Astrocyte of the cerebellum (primary cell): ENCODE data around the gene VKORC1L1.
"Not testable (repeated sequence)": the region's sequence is repeated elsewhere in the genome, so short reads cannot be mapped to it uniquely, and the experiment has no call there.

Experiments
- DNase-seq: peaks from one replicate; pipeline ENCODE4 v3.0.0-alpha.2; 2011; ENCODE audit warnings: low read depth
- H3K4me3 ChIP-seq: 2 replicates; pipeline ENCODE4 v1.5.1; 2011; ENCODE audit warnings: mild to moderate bottlenecking, low read depth, low read length, moderate library complexity
- in situ Hi-C: cut with HindIII; loops from 2 replicates; pipeline ENCODE4 v1.10.0; 2017; ENCODE audit warnings: low sequenced_read_pairs
- TF ChIP-seq, protein P1 (sequence below): IDR thresholded peaks from 2 replicates; pipeline ENCODE4 v1.5.1; 2012; ENCODE audit warnings: low read length, low read depth, moderate library complexity, mild to moderate bottlenecking; ENCODE audit errors: missing control alignments

The VKORC1L1 gene

GRCh38 chr7:65872776-65873581 is at the start of gene VKORC1L1:
TSS of gene VKORC1L1 (plus strand) at chr7:65873074. CDS start at chr7:65873372, 298 bp downstream.
- in situ Hi-C loops = no loop called here
- TF ChIP-seq, protein P1, sequence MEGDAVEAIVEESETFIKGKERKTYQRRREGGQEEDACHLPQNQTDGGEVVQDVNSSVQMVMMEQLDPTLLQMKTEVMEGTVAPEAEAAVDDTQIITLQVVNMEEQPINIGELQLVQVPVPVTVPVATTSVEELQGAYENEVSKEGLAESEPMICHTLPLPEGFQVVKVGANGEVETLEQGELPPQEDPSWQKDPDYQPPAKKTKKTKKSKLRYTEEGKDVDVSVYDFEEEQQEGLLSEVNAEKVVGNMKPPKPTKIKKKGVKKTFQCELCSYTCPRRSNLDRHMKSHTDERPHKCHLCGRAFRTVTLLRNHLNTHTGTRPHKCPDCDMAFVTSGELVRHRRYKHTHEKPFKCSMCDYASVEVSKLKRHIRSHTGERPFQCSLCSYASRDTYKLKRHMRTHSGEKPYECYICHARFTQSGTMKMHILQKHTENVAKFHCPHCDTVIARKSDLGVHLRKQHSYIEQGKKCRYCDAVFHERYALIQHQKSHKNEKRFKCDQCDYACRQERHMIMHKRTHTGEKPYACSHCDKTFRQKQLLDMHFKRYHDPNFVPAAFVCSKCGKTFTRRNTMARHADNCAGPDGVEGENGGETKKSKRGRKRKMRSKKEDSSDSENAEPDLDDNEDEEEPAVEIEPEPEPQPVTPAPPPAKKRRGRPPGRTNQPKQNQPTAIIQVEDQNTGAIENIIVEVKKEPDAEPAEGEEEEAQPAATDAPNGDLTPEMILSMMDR = no peak
- peak; percentile 61 for DNase-seq
- H3K4me3 ChIP-seq = peak within 1 kb of the TSS; percentile 62

DNA sequence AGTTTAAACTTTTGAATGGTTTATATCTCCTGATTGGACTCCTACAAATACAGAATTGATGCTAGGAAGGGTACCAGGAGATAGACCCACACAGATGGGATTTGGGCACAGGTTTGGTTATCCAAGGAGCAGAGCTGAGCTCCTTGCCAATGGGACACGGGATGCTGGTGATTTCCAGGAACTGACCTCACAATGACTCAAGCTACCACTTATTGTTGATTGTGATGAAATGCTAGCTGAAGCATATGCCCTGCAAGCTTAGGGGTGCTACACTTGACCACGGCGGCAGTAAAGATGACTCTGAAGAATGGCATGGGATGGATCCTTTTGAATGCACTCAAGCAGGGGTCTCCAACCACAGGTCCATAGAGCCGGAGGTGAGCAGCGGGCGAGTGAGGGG is 45.5 kb upstream of the VKORC1L1 start:
- TF ChIP-seq, protein P1 = no peak
- DNase-seq = no peak
- in situ Hi-C loops = no loop called here
- no peak overlapping the region for H3K4me3 ChIP-seq

DNA sequence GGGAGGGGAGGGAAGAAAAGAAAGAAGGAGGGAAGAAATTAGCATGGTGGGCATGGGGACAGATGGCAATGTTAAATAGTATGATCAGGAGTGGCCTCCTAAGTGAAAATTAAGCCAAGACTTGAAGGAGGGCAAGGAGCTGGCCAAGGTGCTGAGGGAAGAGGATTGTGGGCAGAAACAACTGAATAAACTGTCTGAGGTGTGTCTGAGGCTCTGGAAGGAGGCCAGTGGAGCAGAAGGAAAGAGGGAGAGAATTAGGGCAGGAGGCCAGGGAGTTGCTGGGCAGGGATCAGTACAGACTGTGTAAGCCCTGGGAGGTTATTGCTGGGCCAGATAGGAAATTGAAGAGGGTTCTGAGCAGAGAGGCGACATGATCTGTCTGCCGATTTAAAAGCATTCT is 40.6 kb upstream of the VKORC1L1 start:
- in situ Hi-C loops = no loop called here
- no peak overlapping the region for H3K4me3 ChIP-seq
- peak; percentile 44 for DNase-seq
- TF ChIP-seq, protein P1 = no peak

- in situ Hi-C loops, H3K4me3 ChIP-seq, DNase-seq: not testable (repeated sequence)
These were observed 36.2 kb upstream of the VKORC1L1 start for GRCh38 chr7:65836684-65837083.

DNA sequence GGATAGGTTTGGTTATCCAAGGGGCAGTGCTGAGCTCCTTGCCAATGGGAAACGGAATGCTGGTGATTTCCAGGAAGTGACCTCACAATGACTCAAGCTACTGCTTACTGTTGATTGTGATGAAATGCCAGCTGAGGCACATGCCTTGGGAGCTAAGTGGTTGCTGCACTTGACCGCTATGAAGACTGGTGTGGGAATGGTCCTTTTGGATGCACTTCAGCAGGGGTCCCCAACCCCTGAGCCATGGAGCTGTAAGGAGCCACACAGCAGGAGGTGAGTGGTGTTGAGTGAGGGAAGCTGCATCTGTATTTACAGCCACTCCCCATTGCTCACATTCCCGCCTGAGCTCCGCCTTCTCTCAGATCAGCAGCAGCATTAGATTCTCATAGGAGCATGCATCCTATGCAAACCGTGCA is 35.3 kb upstream of the VKORC1L1 start:
- H3K4me3 ChIP-seq, DNase-seq, in situ Hi-C loops: not testable (repeated sequence)

- TF ChIP-seq, protein P1 = no peak
- in situ Hi-C loops = no loop called here
- no peak overlapping the region for H3K4me3 ChIP-seq
- DNase-seq = no peak
These were observed 33.0 kb upstream of the VKORC1L1 start for GRCh38 chr7:65839846-65840245.

DNA sequence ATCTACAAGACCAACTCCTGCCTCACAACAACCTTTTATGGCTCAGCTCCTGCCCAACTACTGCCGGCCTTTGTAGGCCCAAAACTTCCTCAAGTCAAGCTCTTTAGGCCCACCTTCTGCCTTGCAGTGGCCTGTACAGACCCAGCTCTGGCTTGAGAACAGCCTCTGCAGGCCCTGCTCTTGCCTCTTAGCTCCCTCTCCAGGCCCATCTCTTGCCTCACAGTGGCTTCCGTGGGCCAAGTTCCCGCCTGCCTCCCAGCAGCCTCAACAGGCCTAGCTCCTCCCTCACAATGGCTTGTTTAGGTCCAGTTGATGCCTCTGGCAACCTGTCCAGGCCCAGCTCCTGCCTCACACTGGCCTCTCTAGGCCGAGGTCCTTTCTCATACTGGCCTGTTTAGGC is 32.4 kb upstream of the VKORC1L1 start:
- no peak for DNase-seq
- in situ Hi-C loops = no loop called here
- TF ChIP-seq, protein P1 = no peak
- no peak overlapping the region for H3K4me3 ChIP-seq

GRCh38 chr7:65843616-65844015 is 29.3 kb upstream of the VKORC1L1 start:
- in situ Hi-C loops, DNase-seq: not testable (repeated sequence)

More at GRCh38 chr7:65843616-65844015, 29.3 kb upstream of the VKORC1L1 start:
- not testable (repeated sequence) for H3K4me3 ChIP-seq
